SK-N-SH (cell line): ENCODE data around the gene RPP21. TPM values are rescaled to one million over a fixed set of nuclear protein-coding genes. Genes with fewer than 3 reads are reported as not detected.

Source experiments
- CTCF ChIA-PET: fragments of 300-600, 350-600 bp; formaldehyde crosslinking; extraction: SDS; loops from one replicate; lab custom pipeline; 2021; lab: Yijun Ruan, JAX
- POLR2A ChIA-PET: fragments of 350-600 bp; sonication (Branson Sonifier 250); formaldehyde crosslinking; extraction: SDS; loops from one replicate; lab custom pipeline; 2020; ENCODE audit warnings: antibody characterized with exemption, inconsistent platforms; lab: Yijun Ruan, JAX
- DNase-seq: peaks from one replicate; pipeline ENCODE4 v3.0.0; 2012
- H2AFZ ChIP-seq: fragments of 200-600 bp; sonication (generic); 2 replicates; pipeline ENCODE4 v1.8.1; 2016; ENCODE audit warnings: antibody characterized with exemption, mild to moderate bottlenecking, low read depth
- H3F3A ChIP-seq: fragments of 200-600 bp; sonication (generic); replicated peaks from 2 replicates; pipeline ENCODE3; 2016; ENCODE audit warnings: antibody characterized with exemption, mild to moderate bottlenecking; ENCODE audit not compliant: insufficient read depth
- H3K27ac ChIP-seq, 2 experiments: fragments of 200-500 bp in 1 of 2; fragments of 200-600 bp in 1 of 2; sonication (Bioruptor generic) in 1 of 2; sonication (generic), shearing (Covaris generic) in 1 of 2; 2 replicates each; pipeline versions ENCODE4 v1.5.1 to v1.6.1; 2014 to 2016; ENCODE audit warnings: low read depth in 2 of 2, inconsistent platforms in 1 of 2, low read length in 1 of 2, mild to moderate bottlenecking in 1 of 2, mixed read lengths in 1 of 2
- H3K27me3 ChIP-seq: fragments of 200-600 bp; sonication (generic), shearing (Covaris generic); 2 replicates; pipeline ENCODE4 v1.6.1; 2016; ENCODE audit warnings: mixed run types; ENCODE audit not compliant: insufficient read depth
- H3K36me3 ChIP-seq, 2 experiments: fragments of 200-500 bp in 1 of 2; fragments of 200-600 bp in 1 of 2; sonication (Bioruptor generic) in 1 of 2; sonication (generic) in 1 of 2; replicated peaks in 1 of 2; 2 replicates each; pipeline versions ENCODE3 to v1.5.1; 2014 to 2016; ENCODE audit warnings: low read length in 1 of 2, mild to moderate bottlenecking in 1 of 2; ENCODE audit not compliant: insufficient read depth in 2 of 2, control insufficient read depth in 1 of 2
- H3K4me1 ChIP-seq, 2 experiments: fragments of 200-500 bp in 1 of 2; fragments of 200-600 bp in 1 of 2; sonication (Bioruptor generic) in 1 of 2; sonication (generic), shearing (Covaris generic) in 1 of 2; 2 replicates each; pipeline versions ENCODE4 v1.5.1 to v1.6.1; 2014 to 2016; ENCODE audit warnings: low read depth in 1 of 2, low read length in 1 of 2, mixed run types in 1 of 2; ENCODE audit not compliant: insufficient read depth in 2 of 2, control insufficient read depth in 1 of 2
- H3K4me2 ChIP-seq: fragments of 200-600 bp; sonication (generic), shearing (Covaris generic); 2 replicates; pipeline ENCODE4 v1.6.1; 2017; ENCODE audit warnings: mixed run types
- H3K4me3 ChIP-seq, 2 experiments: fragments of 200-500 bp in 1 of 2; fragments of 200-600 bp in 1 of 2; sonication (Bioruptor generic) in 1 of 2; sonication (generic), shearing (Covaris generic) in 1 of 2; 2 replicates each; pipeline versions ENCODE4 v1.5.1 to v1.8.1; 2014 to 2016; ENCODE audit warnings: low read depth in 2 of 2, inconsistent platforms in 1 of 2, low read length in 1 of 2, mild to moderate bottlenecking in 1 of 2, mixed read lengths in 1 of 2, moderate library complexity in 1 of 2
- H3K79me2 ChIP-seq: fragments of 200-600 bp; sonication (generic); 2 replicates; pipeline ENCODE4 v1.8.1; 2017; ENCODE audit warnings: mild to moderate bottlenecking; ENCODE audit not compliant: insufficient read depth
- H3K9ac ChIP-seq: fragments of 200-600 bp; sonication (generic); 2 replicates; pipeline ENCODE4 v1.6.1; 2017; ENCODE audit warnings: mixed run types
- H3K9me2 ChIP-seq: fragments of 200-600 bp; sonication (generic); 2 replicates; pipeline ENCODE4 v1.6.1; 2017; ENCODE audit warnings: mixed run types
- H3K9me3 ChIP-seq: fragments of 200-600 bp; sonication (generic); 2 replicates; pipeline ENCODE4 v1.6.1; 2017; ENCODE audit warnings: mixed run types, mild to moderate bottlenecking, moderate library complexity
- H4K20me1 ChIP-seq: fragments of 200-600 bp; sonication (generic); 2 replicates; pipeline ENCODE4 v1.6.1; 2017; ENCODE audit warnings: mild to moderate bottlenecking, mixed run types; ENCODE audit not compliant: insufficient read depth
- CHD2 ChIP-seq: fragments of 150-350 bp; IDR thresholded peaks from 2 replicates; pipeline ENCODE4 v1.6.1; 2018; ENCODE audit warnings: low read length; ENCODE audit not compliant: partially characterized antibody
- CTCF ChIP-seq: fragments of 200-600 bp; sonication (generic); IDR thresholded peaks from 2 replicates; pipeline ENCODE4 v1.6.1; 2017; ENCODE audit warnings: antibody characterized with exemption, mild to moderate bottlenecking, moderate library complexity
- EP300 ChIP-seq, 2 experiments: IDR thresholded peaks; 2 replicates each; pipeline versions ENCODE4 v1.4.0 to v1.6.1; 2012; ENCODE audit warnings: borderline replicate concordance in 1 of 2, low read depth in 1 of 2, low read length in 1 of 2
- EZH2phosphoT487 ChIP-seq: fragments of 200-600 bp; sonication (generic); IDR thresholded peaks from 2 replicates; pipeline ENCODE4 v1.6.1; 2017; ENCODE audit warnings: low read depth, mixed run types, mild to moderate bottlenecking, antibody characterized with exemption, moderate library complexity, borderline replicate concordance
- FOSL2 ChIP-seq: IDR thresholded peaks from 2 replicates; pipeline ENCODE4 v1.4.0; 2012; ENCODE audit warnings: low read depth, mild to moderate bottlenecking, moderate library complexity, borderline replicate concordance
- GABPA ChIP-seq: IDR thresholded peaks from 2 replicates; pipeline ENCODE4 v1.4.0; 2012; ENCODE audit warnings: low read depth, mild to moderate bottlenecking
- GATA2 ChIP-seq: sonication (generic); formaldehyde crosslinking; IDR thresholded peaks from 2 replicates; pipeline ENCODE4 v1.5.0; 2020; ENCODE audit warnings: mild to moderate bottlenecking, missing genetic modification reagents
- JUND ChIP-seq: IDR thresholded peaks from 2 replicates; pipeline ENCODE4 v1.4.0; 2012
- MXI1 ChIP-seq: IDR thresholded peaks from 2 replicates; pipeline ENCODE4 v1.6.1; 2012; ENCODE audit warnings: mild to moderate bottlenecking, low read depth, low read length, improper control_type of control experiment
- NFIC ChIP-seq: IDR thresholded peaks from 2 replicates; pipeline ENCODE4 v1.4.0; 2012; ENCODE audit warnings: borderline replicate concordance
- RAD21 ChIP-seq: IDR thresholded peaks from 2 replicates; pipeline ENCODE4 v1.6.1; 2012; ENCODE audit warnings: mild to moderate bottlenecking, low read length
- RCOR1 ChIP-seq: fragments of 150-350 bp; IDR thresholded peaks from 2 replicates; pipeline ENCODE4 v1.6.1; 2017; ENCODE audit warnings: antibody characterized with exemption, low read length
- REST ChIP-seq: IDR thresholded peaks from 2 replicates; pipeline ENCODE4 v1.6.1; 2012; ENCODE audit warnings: mild to moderate bottlenecking, low read depth, low read length, moderate library complexity
- RFX5 ChIP-seq: IDR thresholded peaks from 2 replicates; pipeline ENCODE4 v1.6.1; 2012; ENCODE audit warnings: mild to moderate bottlenecking, improper control_type of control experiment, low read length
- RXRA ChIP-seq: IDR thresholded peaks from 2 replicates; pipeline ENCODE4 v1.4.0; 2012; ENCODE audit warnings: low read depth, mild to moderate bottlenecking, borderline replicate concordance
- TCF12 ChIP-seq: IDR thresholded peaks from 2 replicates; pipeline ENCODE4 v1.4.0; 2012
- TEAD4 ChIP-seq: IDR thresholded peaks from 2 replicates; pipeline ENCODE4 v1.4.0; 2012; ENCODE audit warnings: mild to moderate bottlenecking, borderline replicate concordance; ENCODE audit not compliant: insufficient read depth
- USF1 ChIP-seq: IDR thresholded peaks from 2 replicates; pipeline ENCODE4 v1.4.0; 2012; ENCODE audit warnings: low read depth, borderline replicate concordance
- YY1 ChIP-seq: IDR thresholded peaks from 2 replicates; pipeline ENCODE4 v1.4.0; 2012; ENCODE audit warnings: low read depth, mild to moderate bottlenecking
- ZBTB33 ChIP-seq: IDR thresholded peaks from 2 replicates; pipeline ENCODE4 v1.4.0; 2012; ENCODE audit warnings: low read depth, borderline replicate concordance
- whole genome bisulfite sequencing: methylation state at CpG from one replicate; pipeline ENCODE4 v1.1.6; 2017; ENCODE audit warnings: low lambda C conversion rate; 5-methylcytosine and 5-hydroxymethylcytosine counted together
- polyA plus RNA-seq, 3 experiments: library from polyadenylated mRNA; depleted of rRNA; stranded (reverse); fragments of >200 nt; gene quantifications; 2 replicates each; pipeline ENCODE4 v1.2.3, GENCODE V29; 2012

RPP21 gene
- polyA plus RNA-seq, 1 of the 3 experiments (the other 2 are of a cell fraction), result 108 TPM

- Histone ChIP-seq H4K20me1 (no peaks in the 10 kb centered on the region), H3K27me3 (peaks cover 4% of the 10 kb centered on the region), H3K9me3 (no peaks in the 10 kb centered on the region), H3K27ac (no peak overlapping the region), H3K9ac (no peak overlapping the region), H2AFZ (no peak overlapping the region), H3F3A (no peaks in the 10 kb centered on the region), H3K9me2 (no peaks in the 10 kb centered on the region), H3K4me1 (no peaks in the 10 kb centered on the region), H3K4me3 (no peak overlapping the region), H3K4me2 (no peak overlapping the region), H3K36me3 (no peaks in the 10 kb centered on the region), H3K79me2 (no peaks in the 10 kb centered on the region)
- POLR2A ChIA-PET, result no interaction called here
- TF ChIP-seq YY1, result no peak
- no peak for TF ChIP-seq RAD21
- no peak for TF ChIP-seq NFIC
- DNase-seq, result no peak
- CTCF ChIA-PET, result no interaction called here
- WGBS, result 1% methylated on average over 3 of the region's 3 CpGs
Observed at GRCh38 chr6:30386166-30386565, 41.2 kb downstream of the RPP21 start.

GRCh38 chr6:30391240-30391639 is 46.3 kb downstream of the RPP21 start:
- DNase-seq, result no peak
- H3K9ac ChIP-seq, result no peak overlapping the region
- H3K27me3 ChIP-seq, result peaks cover 47% of the 10 kb centered on the region
- CTCF ChIA-PET, result no interaction called here
- no peaks in the 10 kb centered on the region for H3K9me3 ChIP-seq
- H2AFZ ChIP-seq, result no peak overlapping the region
- H3K36me3 ChIP-seq, result no peaks in the 10 kb centered on the region
- H3K9me2 ChIP-seq, result no peaks in the 10 kb centered on the region
- no peaks in the 10 kb centered on the region for H4K20me1 ChIP-seq
- H3K27ac ChIP-seq, result no peak overlapping the region
- POLR2A ChIA-PET, result no interaction called here
- H3K79me2 ChIP-seq, result no peaks in the 10 kb centered on the region
- no peaks in the 10 kb centered on the region for H3F3A ChIP-seq
- 5% methylated on average over 3 of the region's 3 CpGs for WGBS
- H3K4me2 ChIP-seq, result no peak overlapping the region
- H3K4me3 ChIP-seq, result no peak overlapping the region
- H3K4me1 ChIP-seq, result no peaks in the 10 kb centered on the region
- TF ChIP-seq RXRA (no peak), EZH2phosphoT487 (no peak), CTCF (no peak), FOSL2 (no peak), CHD2 (no peak), GABPA (no peak), RFX5 (no peak), TCF12 (no peak), NFIC (no peak), JUND (no peak), TEAD4 (no peak), MXI1 (no peak), ZBTB33 (no peak), REST (no peak), USF1 (no peak), GATA2 (CRISPR knock-in tag) (no peak), EP300 (IDR thresholded peaks at IDR 0.05; ENCODE audit: borderline replicate concordance in 1 of 2, low read depth in 1 of 2, low read length in 1 of 2) (no peak), RCOR1 (no peak)
